SU-DHL-6 (cell line): ENCODE results near the gene PPFIBP1.

Experiments
- H2AFZ ChIP-seq: fragments of 200-600 bp; sonication (generic); 2 replicates; pipeline ENCODE4 v1.6.1; 2014; ENCODE audit warnings: low read depth, mild to moderate bottlenecking, moderate library complexity, mixed read lengths, antibody characterized with exemption, low read length; ENCODE audit not compliant: severe bottlenecking
- H3F3A ChIP-seq: fragments of 200-600 bp; shearing (Covaris generic); 2 replicates; pipeline ENCODE4 v1.6.0; 2016; ENCODE audit warnings: antibody characterized with exemption, mild to moderate bottlenecking; ENCODE audit not compliant: insufficient read depth
- H3K27ac ChIP-seq: fragments of 200-600 bp; sonication (generic); 2 replicates; pipeline ENCODE4 v1.5.1; 2016; ENCODE audit warnings: low read depth, mild to moderate bottlenecking, low read length, moderate library complexity, mixed read lengths
- H3K27me3 ChIP-seq: fragments of 200-600 bp; sonication (generic), shearing (Covaris generic); 2 replicates; pipeline ENCODE4 v1.6.0; 2014; ENCODE audit warnings: mild to moderate bottlenecking, low read length
- H3K36me3 ChIP-seq: fragments of 200-600 bp; sonication (generic); 2 replicates; pipeline ENCODE4 v1.6.1; 2014; ENCODE audit warnings: mild to moderate bottlenecking, low read length, mixed read lengths
- H3K4me2 ChIP-seq: fragments of 300-600, 200-600 bp; shearing (Covaris generic), sonication (generic); 2 replicates; pipeline ENCODE4 v1.6.0; 2014; ENCODE audit warnings: low read length, low read depth, mild to moderate bottlenecking; ENCODE audit not compliant: poor library complexity, severe bottlenecking
- H3K4me3 ChIP-seq: fragments of 200-600 bp; sonication (generic); 2 replicates; pipeline ENCODE4 v1.5.1; 2014; ENCODE audit warnings: antibody characterized with exemption, low read length, mild to moderate bottlenecking, mixed read lengths; ENCODE audit not compliant: insufficient read depth, poor library complexity, severe bottlenecking
- H3K79me2 ChIP-seq: fragments of 200-600 bp; sonication (generic); 2 replicates; pipeline ENCODE4 v1.6.1; 2014; ENCODE audit warnings: mild to moderate bottlenecking, low read length, moderate library complexity; ENCODE audit not compliant: insufficient read depth
- H3K9ac ChIP-seq: fragments of 200-600 bp; sonication (generic); 2 replicates; pipeline ENCODE4 v1.7.0; 2014; ENCODE audit warnings: mild to moderate bottlenecking, low read length
- H3K9me2 ChIP-seq: fragments of 200-600 bp; sonication (generic); replicated peaks from 2 replicates; pipeline ENCODE4 v1.6.1; 2014; ENCODE audit warnings: low read length; ENCODE audit not compliant: insufficient read depth
- H3K9me3 ChIP-seq: fragments of 200-600 bp; sonication (generic); 2 replicates; pipeline ENCODE4 v1.6.1; 2014; ENCODE audit warnings: low read length, mixed read lengths; ENCODE audit not compliant: insufficient read depth
- H4K20me1 ChIP-seq: fragments of 200-600 bp; sonication (generic); 2 replicates; pipeline ENCODE4 v1.6.1; 2014; ENCODE audit warnings: low read depth, mild to moderate bottlenecking, antibody characterized with exemption, low read length, moderate library complexity, mixed read lengths
- CTCF ChIP-seq: fragments of 200-600 bp; sonication (generic); IDR thresholded peaks from one replicate; pipeline ENCODE4 v1.5.1; 2017; ENCODE audit warnings: antibody characterized with exemption, mild to moderate bottlenecking, low read length, moderate library complexity; ENCODE audit not compliant: insufficient read depth, poor library complexity, severe bottlenecking
- EZH2phosphoT487 ChIP-seq: fragments of 200-600 bp; sonication (generic), shearing (Covaris generic); conservative IDR thresholded peaks from 2 replicates; pipeline ENCODE4 v1.6.1; 2018; ENCODE audit warnings: mild to moderate bottlenecking, antibody characterized with exemption, low read length, moderate library complexity, mixed read lengths

The PPFIBP1 gene

GRCh38 chr12:27506645-27507189 is 17.3 kb upstream of the PPFIBP1 start:
- Histone ChIP-seq H3K4me2 (no peak overlapping the region), H3K9me2 (no peaks in the 10 kb centered on the region), H4K20me1 (no peaks in the 10 kb centered on the region), H3K9ac (no peak overlapping the region), H2AFZ (no peak overlapping the region), H3K36me3 (no peaks in the 10 kb centered on the region), H3K9me3 (no peaks in the 10 kb centered on the region), H3K79me2 (no peaks in the 10 kb centered on the region), H3K27ac (no peak overlapping the region), H3F3A (no peaks in the 10 kb centered on the region), H3K27me3 (no peaks in the 10 kb centered on the region), H3K4me3 (no peak overlapping the region)
- TF ChIP-seq CTCF: no peak
- no peak for TF ChIP-seq EZH2phosphoT487

- H2AFZ ChIP-seq: no peak overlapping the region
- H3F3A ChIP-seq: no peaks in the 10 kb centered on the region
- no peak for TF ChIP-seq EZH2phosphoT487
- no peak for TF ChIP-seq CTCF
- H3K4me2 ChIP-seq: no peak overlapping the region
- no peaks in the 10 kb centered on the region for H3K9me2 ChIP-seq
- no peak overlapping the region for H3K4me3 ChIP-seq
- no peaks in the 10 kb centered on the region for H4K20me1 ChIP-seq
- H3K36me3 ChIP-seq: no peaks in the 10 kb centered on the region
- no peak overlapping the region for H3K9ac ChIP-seq
- no peak overlapping the region for H3K27ac ChIP-seq
- no peaks in the 10 kb centered on the region for H3K27me3 ChIP-seq
- H3K9me3 ChIP-seq: no peaks in the 10 kb centered on the region
- H3K79me2 ChIP-seq: no peaks in the 10 kb centered on the region
Observed at GRCh38 chr12:27508736-27509431, 15.1 kb upstream of the PPFIBP1 start.

GRCh38 chr12:27511031-27511722 is 12.8 kb upstream of the PPFIBP1 start:
- H3K9ac ChIP-seq: no peak overlapping the region
- H3K27me3 ChIP-seq: no peaks in the 10 kb centered on the region
- no peaks in the 10 kb centered on the region for H3F3A ChIP-seq
- no peak overlapping the region for H3K4me2 ChIP-seq
- no peak overlapping the region for H3K27ac ChIP-seq
- no peak overlapping the region for H2AFZ ChIP-seq
- H4K20me1 ChIP-seq: no peaks in the 10 kb centered on the region
- H3K36me3 ChIP-seq: no peaks in the 10 kb centered on the region
- no peaks in the 10 kb centered on the region for H3K9me2 ChIP-seq
- no peaks in the 10 kb centered on the region for H3K9me3 ChIP-seq
- H3K79me2 ChIP-seq: no peaks in the 10 kb centered on the region
- no peak overlapping the region for H3K4me3 ChIP-seq
- TF ChIP-seq EZH2phosphoT487 (no peak), CTCF (no peak)
